Stimulated activated CD4-positive, alpha-beta T cell treated with anti-CD3 and anti-CD28 coated beads, Interleukin-1b, Interleukin-23, amount 100 ng/mL, for 1 hour (primary cell): Measurements from ENCODE around the gene DUOXA2.
"Not testable (repeated sequence)": the region's sequence is repeated elsewhere in the genome, so short reads cannot be mapped to it uniquely, and the experiment has no call there.

Experiments used
- DNase-seq, 2 donors: peaks; one replicate each; pipeline ENCODE4 v3.0.0-alpha.2; 2020; ENCODE audit warnings: low read depth in 2 of 2

Gene DUOXA2

DNA sequence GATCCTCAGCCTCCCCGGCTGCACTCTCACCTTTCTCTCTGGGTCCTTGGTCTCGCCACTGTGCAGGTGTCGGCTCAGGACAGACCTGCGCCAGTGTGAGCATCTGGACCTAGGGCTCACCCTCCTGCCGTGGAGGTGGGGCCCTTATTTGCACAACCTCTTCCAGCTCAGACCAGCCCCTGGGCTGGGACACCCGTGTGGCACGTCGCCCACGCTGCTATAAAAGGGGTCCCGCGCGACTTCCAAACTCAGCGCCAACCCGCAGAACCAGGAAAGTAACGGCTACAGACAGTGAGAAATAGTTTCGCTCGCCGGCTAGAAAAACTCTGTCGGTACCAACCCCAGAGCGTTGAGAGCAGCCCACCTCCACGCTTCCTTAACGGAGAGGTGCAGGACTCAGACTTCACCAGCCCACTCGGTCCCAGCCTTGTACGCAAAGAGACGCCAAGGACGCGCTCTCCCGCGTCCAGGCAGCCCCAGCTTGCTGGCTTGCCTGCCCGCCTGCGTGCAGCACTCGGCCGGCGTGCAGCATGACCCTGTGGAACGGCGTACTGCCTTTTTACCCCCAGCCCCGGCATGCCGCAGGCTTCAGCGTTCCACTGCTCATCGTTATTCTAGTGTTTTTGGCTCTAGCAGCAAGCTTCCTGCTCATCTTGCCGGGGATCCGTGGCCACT, at the start of gene DUOXA2, which contains the start of gene DUOX2:
Gene DUOXA2, plus strand, starts transcription at position 251 of the 675 bp plus-strand sequence. Its CDS starts 280 bp downstream, at position 531.
Gene DUOX2, minus strand, starts transcription at position 97 of the 675 bp plus-strand sequence. CDS start 761 bp downstream, outside the sequence.
- no peak for DNase-seq

DNA sequence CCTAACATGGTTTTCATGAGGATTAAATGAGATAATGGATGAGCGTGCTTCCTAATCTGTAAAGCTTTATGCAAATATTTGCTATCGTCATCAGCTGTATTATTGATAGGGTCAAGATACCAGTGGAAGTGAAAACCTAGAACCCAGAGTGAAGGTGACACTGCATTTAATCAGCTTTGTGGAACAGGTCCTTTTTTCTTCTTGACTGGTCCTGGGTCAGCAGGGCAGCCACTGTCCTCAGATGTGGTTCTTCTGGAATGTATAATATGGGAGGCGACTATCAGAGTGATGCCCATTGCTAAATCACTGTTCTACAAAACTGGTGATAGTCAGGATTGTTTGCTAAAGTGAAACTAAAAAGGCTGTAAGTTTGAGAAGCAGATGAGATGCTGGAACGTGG, 49.7 kb upstream of the DUOXA2 start:
- DNase-seq: no peak

DNA sequence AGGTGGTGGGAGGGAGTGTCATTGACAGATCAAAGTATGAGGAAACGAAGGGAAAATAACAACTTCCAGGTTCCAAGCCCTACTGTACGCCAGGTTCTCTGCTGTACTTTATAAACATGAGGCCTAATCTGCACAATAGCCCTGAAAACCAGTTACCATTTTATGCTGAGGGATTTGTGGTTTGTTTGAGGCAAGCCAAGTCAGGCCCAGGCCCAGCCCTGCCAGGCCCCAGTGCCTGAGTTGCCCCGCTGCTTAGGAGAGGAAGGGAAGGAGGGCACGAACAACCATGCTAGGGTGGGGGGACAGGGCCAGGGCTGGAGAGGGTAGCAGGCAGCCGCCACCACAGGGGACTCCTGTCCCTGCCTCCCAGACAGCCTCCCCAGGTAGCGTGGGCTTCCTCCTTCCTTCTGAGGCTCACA, 44.2 kb upstream of the DUOXA2 start:
- not testable (repeated sequence) for DNase-seq

DNA sequence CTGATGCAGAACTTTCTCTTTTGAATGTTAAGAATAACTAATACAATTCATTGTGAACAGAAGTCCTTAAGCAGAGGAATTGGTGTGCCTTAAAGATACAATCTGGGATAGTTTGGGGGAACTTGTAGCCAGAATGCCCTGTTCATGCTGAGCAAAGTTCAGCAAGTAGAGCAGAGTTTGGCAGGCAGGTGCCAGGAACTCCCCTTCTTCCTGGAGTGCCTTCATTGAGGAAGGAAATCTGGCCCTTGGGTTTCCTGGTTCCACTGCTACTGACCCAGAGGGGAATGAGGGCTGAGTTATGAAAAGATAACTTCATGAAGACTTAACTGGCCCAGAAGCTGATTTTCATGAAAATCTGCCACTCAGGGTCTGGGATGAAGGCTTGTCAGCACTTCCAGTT, 40.5 kb upstream of the DUOXA2 start:
- not testable (repeated sequence) for DNase-seq

DNA sequence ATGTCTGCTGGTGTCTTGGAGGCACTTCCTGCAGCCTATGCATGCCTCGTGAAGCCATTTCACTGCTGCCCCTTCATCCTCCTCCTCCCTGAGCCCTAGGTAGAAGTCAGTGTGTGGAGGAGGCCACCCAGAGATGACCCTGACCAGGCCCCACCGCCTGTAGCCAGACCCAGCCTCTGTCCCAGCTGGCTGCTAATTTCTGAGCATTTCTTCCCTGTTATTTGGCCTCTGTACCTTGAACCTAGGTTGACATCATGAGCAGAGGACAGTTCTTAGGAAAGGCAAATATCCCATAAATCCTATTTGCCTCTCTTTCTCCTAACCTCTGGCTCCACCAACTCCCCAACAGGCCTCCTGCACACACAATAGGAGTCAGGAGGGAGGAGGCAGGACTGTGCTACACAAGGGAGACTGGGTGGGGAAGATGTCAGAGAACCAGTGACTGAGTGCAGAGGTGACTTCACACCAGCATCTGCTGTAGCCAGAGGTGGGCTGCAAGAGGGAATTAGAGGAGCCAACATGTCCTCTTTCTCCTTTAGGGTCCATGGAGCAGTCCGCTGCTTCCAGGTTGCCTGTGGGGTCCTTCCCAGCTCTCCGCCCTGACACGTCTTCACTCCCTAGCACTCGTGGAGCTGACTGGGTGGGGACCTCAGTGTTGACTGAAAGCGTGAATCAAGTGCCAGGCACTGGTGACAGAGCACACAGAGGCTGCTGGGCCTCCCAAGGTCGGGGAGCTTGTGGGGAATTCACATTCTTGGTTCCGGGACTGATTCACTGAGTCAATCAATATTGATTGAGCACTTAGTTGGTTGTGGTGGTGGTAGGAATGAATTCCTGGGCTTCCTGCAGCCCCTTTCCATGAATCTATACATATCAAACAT, 38.4 kb upstream of the DUOXA2 start:
- DNase-seq: not testable (repeated sequence)

DNA sequence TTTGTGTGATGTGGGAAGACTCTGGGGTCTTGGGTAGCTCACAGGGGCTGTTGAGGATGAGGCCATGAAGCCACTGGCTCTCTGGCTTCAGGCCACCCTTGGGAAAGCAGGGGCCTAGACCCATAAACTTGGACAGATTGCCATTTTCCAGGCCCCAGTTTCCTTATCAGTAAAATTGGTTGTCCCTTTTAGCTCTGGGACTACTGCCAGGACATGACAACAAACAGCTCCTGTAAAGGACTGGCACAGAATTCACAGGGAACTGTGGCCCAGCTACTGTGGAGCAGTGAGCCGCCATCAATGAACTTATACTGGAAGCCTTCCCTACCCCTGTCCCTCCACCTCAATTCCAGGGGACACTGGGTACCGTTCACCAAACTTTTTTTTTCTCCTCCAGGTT, 36.7 kb upstream of the DUOXA2 start:
- not testable (repeated sequence) for DNase-seq

DNA sequence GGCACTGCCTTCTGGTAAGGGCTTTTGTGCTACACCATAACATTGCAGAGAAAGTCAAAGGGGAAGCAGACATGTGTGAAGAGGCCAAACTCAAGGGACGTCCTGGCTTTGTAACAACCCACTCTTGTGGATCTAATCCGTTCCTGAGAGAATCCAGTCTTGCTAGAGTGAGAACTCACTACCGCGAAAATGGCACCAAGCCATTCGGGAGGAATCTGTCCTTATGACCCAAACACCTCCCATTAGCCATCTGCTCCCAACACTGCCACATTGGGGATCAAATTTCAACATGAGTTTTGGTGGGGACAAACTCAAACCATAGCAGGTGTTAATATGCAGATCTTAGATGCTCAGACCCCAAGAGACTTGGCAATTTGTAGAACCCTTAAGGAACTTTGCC, 34.9 kb upstream of the DUOXA2 start:
- DNase-seq: not testable (repeated sequence)

DNA sequence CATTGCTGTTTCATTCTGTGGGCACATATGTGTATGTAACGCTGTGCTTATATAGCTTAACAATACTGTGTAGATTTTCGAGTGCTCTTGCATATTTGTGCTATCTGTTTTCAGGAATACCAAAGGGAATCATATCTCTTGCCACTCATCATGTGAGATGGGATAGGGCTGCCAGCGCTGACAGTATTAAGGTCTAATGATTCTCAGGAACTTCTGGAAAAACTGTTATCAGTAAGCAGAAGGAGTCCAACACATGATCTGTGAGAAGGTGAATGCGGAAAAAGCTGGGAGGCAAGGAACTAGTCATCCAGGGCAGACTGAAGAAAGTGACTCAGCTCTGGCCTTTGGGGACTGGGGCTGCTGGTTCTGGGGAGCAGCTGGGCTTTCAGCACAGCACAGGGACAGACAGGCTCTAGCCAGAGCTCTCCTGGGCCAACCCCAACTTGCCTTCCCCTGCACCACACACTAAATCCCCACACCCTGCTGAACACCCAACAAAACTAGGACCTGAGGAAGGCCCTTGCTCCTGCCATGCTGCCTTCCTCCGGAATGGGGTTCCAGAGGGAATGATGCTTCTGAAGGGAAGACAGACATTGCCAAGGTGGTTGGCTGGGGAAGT, 34.4 kb upstream of the DUOXA2 start:
- DNase-seq: not testable (repeated sequence)

DNA sequence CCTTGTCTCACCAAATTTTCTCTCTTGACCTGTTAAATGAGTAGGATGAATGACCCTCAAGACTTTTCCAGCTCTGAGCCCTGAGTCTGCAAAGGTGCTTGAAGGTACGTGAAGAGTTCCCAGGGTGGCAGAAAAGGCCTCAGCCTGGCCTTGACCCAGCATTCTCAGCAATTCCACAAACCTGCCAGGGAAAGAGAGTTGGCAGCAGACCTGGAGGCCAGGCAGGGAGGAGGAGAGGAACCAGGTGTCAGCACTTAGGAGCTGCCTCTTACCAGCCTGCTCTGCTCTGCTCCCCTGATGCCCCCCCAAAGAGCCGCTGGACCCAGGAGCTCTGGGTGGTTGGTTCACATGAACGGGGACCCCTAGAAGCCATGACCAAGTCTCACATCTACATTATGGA, 33.5 kb upstream of the DUOXA2 start:
- DNase-seq: not testable (repeated sequence)

DNA sequence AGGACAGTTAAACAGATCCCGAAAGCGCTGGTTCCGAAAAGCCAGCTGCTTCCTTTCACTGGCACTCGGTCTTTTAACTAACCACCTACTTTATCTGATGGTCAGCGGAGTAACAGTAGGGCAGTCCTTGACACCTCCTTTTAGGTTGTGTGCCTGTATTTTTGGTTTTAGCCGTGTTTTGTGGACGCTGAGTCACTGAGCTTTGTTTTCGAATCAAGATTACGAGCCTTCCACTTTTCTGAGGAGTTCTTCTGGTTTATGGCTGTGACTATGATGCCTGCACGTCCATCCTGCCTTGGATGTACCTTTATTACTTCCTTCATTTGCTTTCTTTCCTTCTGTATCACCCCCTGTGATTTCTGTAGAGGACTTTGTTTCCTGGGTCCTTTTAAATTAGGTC, 31.7 kb upstream of the DUOXA2 start:
- DNase-seq: not testable (repeated sequence)

DNA sequence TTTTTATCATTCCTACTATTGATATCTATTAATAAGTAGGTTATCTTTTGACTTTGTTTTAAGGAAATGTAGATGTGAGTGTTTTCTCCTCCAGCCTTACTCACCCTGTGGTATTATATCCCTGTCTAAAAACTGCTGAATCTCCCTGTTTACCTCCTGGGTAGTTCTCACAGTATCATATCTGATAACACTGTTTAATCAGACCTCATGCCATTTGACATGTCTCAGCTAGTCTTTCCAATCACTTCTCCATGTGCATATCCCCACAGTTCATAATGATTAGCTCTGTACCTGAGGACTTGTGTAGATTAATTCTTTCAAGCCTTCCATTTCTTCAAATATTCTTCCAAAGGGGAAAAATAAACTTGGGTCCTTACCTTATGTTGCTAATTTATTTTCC, 30.9 kb upstream of the DUOXA2 start:
- no peak for DNase-seq

DNA sequence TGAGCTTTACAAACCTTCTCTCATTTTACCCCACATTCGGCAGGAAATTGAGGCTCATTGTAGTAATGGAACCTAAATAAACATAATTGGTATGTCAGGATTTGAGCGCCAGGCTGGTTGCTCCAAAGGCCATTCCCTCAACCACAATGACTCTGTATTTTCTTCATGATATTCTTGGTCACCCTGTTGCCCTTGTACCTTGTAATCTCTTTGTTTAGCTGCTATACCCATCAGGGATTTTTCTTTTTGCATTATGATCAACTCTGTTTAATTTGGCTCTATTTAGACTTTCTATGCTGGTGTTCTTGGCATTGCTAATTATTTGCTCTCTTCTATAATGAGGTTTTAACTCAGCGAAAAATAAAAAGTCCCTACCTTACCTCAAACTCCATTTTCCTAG, 30.0 kb upstream of the DUOXA2 start:
- DNase-seq: no peak

DNA sequence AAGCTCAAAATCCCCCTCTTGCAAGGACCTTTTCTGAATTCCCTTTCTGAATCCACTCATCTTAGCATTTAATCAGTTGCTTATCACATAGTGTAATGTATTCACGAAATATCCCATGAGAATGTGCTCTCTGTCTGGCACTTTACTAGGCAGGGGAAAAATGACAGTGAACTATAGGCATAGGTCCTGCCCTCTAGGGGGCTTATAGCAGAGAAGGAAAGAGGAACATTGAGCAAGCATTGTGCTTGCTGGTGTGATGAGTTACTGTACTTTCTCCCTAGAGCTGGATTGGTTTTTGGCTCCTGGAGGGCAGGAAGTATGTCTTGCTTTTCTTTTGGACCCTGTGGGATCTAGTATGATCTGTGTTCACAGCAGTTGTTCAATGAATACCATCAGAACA, 26.6 kb upstream of the DUOXA2 start:
- no peak for DNase-seq

DNA sequence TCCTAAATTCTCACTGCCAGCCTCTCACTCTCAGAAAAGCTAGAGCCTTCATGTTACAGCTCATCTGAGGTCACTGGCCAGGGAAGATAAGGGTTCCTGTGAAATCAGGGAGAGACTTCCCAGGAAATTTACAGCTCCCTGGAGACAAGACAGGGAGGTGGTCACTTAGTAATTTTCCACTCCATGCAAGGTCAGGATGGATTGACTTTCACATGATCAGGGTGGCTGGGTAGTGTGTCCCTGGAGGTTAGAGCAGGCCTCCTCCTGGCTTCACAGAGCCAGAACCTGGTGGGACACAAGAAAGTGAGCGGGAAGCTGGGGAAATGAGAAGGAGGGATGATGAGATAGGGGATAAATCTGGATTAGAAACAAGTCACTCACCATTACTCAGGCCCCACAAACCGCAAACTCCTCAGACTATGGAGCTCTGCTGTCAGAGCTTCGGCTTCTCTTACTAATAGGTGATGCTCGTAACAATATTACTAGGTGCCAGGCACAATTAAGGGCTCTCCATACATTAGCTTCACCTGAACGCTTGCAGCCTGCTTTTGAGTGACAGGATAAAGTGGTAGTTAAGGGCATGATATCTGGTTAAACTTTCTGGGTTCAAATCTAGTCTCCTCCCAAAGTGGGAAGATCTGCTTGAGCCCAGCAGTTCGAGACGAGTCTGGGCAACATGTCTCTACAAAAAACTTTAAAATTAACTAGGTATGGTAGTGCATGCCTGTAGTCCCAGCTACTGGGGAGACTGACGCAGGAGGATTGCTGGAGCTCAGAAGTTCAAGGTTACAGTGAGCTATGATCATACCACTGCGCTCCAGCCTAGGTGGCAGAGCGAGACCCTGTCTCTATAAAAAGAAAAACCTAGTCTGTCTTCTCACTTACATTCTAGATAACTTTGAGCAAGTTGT, 25.1 kb upstream of the DUOXA2 start:
- DNase-seq: no peak

DNA sequence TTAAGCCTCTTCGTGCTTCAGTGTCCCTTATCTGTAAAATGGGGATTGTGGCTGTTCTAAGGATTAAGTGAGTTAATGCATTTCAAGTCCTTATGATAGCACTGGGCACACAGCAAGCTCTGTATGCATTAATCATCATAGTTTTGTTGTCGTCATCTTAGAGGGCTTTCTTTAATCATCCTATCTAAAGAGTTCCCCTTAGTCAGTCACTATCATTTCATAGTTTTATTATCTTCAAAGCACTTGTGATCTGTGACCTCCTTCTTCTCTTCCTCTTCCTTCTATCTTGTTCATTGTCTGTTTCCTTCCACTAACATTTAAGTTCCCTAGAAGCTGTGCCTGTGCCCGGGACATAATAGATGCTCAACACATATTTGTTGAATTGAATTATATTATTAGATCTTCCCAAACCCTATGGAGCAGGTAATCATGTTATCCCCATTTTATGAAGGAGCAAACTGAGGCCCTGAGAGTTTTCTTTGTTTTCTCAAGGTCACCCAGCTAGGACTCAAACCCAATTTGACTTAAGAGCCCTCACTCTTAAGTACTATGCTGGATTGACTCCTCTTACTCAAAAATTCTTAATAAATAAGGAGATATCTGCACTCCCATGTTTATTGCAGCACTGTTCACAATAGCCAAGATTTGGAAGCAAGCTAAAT, 24.3 kb upstream of the DUOXA2 start:
- DNase-seq: no peak

DNA sequence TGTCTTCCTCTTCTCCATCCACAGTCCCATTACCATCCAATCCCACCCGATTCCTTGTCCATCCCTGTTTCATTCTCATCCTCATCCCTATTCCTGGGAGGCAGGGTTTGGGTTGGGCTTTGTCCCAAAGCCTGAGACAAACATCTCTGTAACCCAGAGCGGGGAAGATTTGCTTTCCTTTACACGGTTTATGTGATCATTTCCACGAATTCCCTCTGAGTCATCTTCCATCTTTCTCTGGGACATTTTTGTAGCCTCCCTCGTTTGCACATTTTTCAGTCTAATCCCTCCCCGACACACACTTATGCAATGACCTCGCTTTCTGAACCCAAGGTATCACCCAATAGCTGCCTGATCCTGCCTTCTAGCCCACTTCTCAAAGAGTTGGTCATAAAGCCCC, 23.0 kb upstream of the DUOXA2 start:
- no peak for DNase-seq

DNA sequence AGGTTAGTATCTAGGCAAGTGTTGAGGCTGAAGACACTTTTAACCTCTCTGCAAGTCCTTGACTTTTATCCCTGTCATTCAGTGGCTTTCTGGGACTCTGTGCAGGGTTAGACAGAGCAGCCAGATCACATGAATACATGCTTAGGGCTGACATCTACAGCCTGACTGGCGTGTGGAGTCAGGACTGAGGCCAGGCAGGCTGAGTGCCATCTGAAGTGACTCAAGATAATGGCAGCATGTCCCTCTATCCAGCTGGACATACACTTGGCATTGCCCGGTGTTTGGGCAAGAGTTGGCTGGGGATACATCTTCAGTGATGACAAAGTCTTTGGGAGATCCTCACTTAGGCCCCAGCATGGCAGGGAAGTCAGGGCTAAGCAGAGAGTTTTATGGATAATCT, 22.6 kb upstream of the DUOXA2 start:
- no peak for DNase-seq

DNA sequence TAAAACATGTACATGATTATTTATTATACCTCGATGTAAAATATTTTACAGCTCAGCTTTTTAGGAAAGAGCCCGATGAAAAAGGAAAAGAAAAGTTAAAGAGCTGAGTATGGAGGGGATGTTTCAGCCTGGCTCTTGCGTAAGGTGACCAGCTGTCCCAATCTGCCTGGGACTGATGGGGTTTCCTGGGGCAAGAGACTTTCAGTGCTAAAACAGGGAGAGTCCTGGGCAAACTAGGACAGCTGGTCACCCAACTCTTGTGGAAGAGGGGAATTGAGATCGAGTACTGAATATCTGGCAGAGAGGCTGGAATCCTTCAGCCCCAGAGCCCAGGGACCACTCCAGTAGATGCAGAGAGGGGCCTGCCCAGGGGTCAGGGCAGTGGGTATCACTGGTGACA, 21.1 kb upstream of the DUOXA2 start:
- DNase-seq: no peak

DNA sequence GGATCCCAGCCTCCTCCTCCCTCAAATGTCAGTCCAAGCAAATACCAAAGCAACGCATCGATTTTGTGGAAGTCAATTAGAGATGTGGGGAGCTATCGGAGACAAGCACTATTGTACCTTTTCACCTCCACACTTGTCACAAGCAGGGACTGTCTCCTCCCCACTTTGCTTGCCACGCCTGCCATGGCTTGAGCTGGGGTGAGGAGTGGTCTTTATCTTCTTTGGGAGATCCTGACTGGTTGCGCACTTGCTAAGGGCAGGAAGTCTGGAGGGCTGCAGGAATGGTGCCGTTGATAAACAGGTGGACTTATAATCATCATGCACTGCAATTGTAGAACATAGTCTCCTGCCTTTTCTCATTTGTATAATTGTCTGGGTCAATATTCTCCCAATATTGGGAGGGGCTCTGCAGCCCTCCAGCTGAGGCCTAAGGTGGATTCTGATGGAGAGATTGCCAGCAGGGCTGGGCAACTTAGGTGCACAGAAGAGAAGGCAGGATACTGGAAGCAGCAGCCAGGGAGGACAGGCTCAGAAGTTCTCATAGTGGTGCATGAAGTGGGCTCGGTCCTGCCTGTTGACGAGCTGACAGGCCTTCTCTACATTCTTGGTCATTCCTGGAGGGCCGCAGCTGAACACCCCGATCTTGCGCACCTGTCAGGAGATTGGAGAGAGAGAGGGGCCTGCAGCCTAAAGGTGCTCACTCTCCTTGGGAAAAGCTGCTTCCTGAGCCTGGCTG, 20.3 kb upstream of the DUOXA2 start:
- DNase-seq: no peak

DNA sequence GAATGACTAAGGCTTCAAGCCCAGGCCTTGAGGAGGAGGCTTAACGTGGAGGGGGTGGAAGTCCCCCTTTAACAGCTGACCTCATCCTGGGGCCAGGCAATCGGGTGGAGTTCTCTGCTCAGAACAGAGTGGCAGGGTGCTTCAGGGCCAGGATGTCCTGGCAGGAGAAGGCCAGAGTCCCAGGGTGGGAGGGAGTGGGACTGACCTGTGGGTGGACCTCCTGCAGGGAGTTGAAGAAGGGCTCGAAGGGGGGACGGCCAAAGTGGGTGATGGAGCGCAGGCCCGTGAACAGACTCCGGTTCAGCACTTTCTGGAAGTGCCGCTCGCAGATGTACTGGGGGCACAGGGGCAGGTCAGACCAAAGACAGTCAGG, 19.8 kb upstream of the DUOXA2 start:
- DNase-seq: no peak
